Measurements from ENCODE around the gene KIF2B.

Gene KIF2B

DNA sequence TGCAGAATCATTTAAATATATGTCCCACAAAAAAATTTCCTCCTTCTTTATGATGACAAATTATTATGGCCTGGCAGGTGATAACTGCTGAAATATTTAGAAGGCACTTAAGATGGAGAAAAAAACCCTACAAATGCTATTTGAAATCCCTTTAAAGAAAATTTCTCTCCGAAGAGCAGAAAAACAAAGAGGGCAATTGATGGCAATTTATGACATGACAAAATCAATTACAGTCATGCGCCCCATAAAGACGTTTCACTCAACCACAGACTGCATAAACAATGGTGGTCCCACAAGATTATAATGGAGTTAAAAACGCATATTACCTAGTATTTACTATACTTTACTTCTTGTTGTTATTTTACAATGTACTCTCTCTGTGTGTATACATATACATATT is 25.2 kb upstream of the KIF2B start:
- TF ChIP-seq CTCF (IDR thresholded peaks at IDR 0.05), result no peak
- no peak overlapping the region for H3K4me3 ChIP-seq
- DNase-seq (ENCODE audit: low spot score), result no peak
- no peak overlapping the region for H3K27ac ChIP-seq

DNA sequence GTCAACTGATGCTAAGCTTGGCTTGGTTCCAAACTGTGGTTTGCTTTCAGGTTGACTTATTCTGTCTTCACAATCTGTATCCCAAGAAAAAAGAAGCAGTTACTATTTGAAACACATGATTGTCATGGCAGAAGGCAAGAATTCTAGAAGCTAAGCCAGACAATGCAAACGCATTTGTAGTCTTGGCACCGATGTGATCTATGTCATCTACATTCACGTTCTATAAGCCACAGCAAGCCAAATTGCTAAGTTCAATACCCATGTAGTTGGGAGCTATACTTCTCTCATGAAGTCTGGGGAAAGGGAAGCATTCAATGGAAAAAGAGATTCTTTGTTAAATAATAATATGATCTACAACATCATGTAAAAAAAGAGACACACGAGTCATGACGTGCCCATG is 18.3 kb upstream of the KIF2B start:
- no peak for DNase-seq (ENCODE audit: low spot score)
- TF ChIP-seq CTCF (IDR thresholded peaks at IDR 0.05), result no peak
- no peak overlapping the region for H3K4me3 ChIP-seq
- H3K27ac ChIP-seq, result no peak overlapping the region

DNA sequence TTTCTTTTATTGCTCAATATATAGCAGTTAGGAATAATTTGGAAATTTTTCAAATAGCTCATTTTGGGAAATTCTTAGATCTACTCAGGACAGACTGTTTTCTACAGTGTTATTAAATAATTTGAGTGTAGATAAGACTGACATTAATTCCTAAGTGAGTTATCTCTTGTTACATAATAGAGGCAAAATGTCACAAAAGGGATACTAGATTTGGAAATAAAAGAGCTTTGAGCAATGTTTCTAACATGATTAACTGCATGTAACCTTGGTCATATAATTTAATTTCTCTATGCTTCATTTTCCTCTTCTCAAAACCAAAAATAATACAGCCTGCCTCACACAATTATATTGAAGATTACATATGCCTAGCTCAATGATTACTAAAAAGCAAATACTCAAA is 16.3 kb upstream of the KIF2B start:
- no peak for DNase-seq (ENCODE audit: low spot score)
- no peak overlapping the region for H3K27ac ChIP-seq
- no peak for TF ChIP-seq CTCF (IDR thresholded peaks at IDR 0.05)
- no peak overlapping the region for H3K4me3 ChIP-seq

DNA sequence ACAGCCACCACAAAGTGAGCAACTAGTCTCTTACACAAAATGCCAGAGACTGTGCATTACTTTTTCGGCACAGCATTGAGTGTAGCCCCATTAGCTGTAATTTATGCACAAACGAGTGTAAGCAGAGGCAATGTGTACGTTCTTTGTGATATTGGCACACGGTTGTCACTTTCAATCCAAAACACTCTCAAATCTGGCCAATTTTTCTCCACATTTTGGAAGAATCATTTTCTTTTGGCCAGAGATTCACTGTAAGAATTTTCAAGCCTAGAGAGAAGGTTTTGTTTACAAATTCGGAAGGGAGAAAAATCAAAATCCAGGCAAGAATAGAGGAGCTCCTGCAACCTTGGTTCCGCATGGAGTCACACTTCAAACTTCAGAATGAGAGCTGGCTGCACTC is 15.4 kb upstream of the KIF2B start:
- DNase-seq (ENCODE audit: low spot score), result no peak

DNA sequence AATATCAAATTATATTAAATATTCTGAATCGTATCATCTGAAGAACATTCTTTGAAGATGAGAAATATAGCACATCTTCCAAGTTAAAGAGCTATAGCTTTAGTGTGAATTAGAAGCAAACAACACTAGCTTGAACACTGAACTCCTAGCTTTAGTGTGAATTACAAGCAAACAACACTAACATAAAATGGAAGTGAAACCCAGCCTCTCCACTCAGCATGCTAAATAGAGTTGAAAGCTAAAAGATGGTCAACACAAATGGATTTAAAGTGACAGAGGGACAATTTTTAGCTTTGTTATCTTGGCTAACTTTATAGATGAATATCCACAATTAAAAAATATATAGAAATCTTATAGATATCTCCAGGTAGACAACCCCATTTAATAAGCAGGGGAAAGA is 4.5 kb upstream of the KIF2B start:
- TF ChIP-seq CTCF (IDR thresholded peaks at IDR 0.05), result no peak
- Histone ChIP-seq H3K4me3 (no peak overlapping the region), H3K27ac (no peak overlapping the region)
- no peak for DNase-seq (ENCODE audit: low spot score)

More for the DNA sequence above, 15.4 kb upstream of the KIF2B start:
- Histone ChIP-seq H3K27ac (no peak overlapping the region), H3K4me3 (no peak overlapping the region)
- no peak for TF ChIP-seq CTCF (IDR thresholded peaks at IDR 0.05)

DNA sequence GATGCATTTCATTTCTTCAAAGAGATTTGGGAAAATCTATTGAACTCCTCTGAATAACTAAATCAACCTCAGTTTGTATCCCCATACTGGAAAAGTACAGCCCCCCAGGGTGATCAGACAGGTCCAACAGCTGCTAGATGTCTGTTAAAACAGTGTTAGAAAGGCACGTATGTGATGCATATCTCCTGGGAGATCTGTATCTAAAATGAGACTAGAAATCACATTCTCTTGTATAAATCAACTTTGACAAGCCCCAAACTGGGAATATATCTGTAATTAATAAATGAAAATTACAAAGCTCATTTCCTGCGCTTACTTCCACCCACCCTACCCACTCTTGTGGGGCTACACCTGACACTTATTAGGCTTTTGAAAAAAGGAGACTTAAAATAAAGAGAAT is 3.8 kb upstream of the KIF2B start:
- TF ChIP-seq CTCF (IDR thresholded peaks at IDR 0.05), result no peak
- H3K4me3 ChIP-seq, result no peak overlapping the region
- no peak overlapping the region for H3K27ac ChIP-seq
- no peak for DNase-seq (ENCODE audit: low spot score)

- no peak for DNase-seq (ENCODE audit: low spot score)
- no peak for TF ChIP-seq CTCF (IDR thresholded peaks at IDR 0.05)
- H3K4me3 ChIP-seq, result no peak overlapping the region
These were observed 2.8 kb upstream of the KIF2B start for GRCh38 chr17:53819956-53820355.

More at GRCh38 chr17:53819956-53820355, 2.8 kb upstream of the KIF2B start:
- H3K27ac ChIP-seq, result no peak overlapping the region

Data from coronary artery (tissue), 2 donors.